Amygdala (tissue), 56 donors: ENCODE data around the gene MAP3K9.

Experiments used
- DNase-seq, 56 donors: peaks; one replicate each; lab custom pipeline; 2025; lab: John Stamatoyannopoulos, UW

Gene MAP3K9

GRCh38 chr14:70789361-70789760 lies 20.0 kb downstream of the MAP3K9 start:
- DNase-seq = no peak

- DNase-seq = no peak
These were observed 20.4 kb downstream of the MAP3K9 start for GRCh38 chr14:70788898-70789297.

GRCh38 chr14:70785556-70785955 lies 23.8 kb downstream of the MAP3K9 start:
- no peak for DNase-seq

- no peak for DNase-seq
These were observed 24.4 kb downstream of the MAP3K9 start for GRCh38 chr14:70784886-70785285.

- no peak for DNase-seq
These were observed 27.0 kb downstream of the MAP3K9 start for GRCh38 chr14:70782361-70782760.

- peak in 21 of 56 donors; percentile 1 to 49 (median 18) for DNase-seq
These were observed 28.8 kb downstream of the MAP3K9 start for GRCh38 chr14:70780396-70781075.

- DNase-seq = no peak
These were observed 29.6 kb downstream of the MAP3K9 start for GRCh38 chr14:70779667-70780066.

GRCh38 chr14:70776197-70776596 lies 33.1 kb downstream of the MAP3K9 start:
- DNase-seq = no peak

- no peak for DNase-seq
These were observed 36.0 kb downstream of the MAP3K9 start for GRCh38 chr14:70773182-70773862.

- DNase-seq = peak in 1 of 56 donors; percentile 8
These were observed 37.5 kb downstream of the MAP3K9 start for GRCh38 chr14:70771781-70772212.

GRCh38 chr14:70770490-70770889 lies 38.8 kb downstream of the MAP3K9 start:
- DNase-seq = no peak

GRCh38 chr14:70759398-70759797 lies 49.9 kb downstream of the MAP3K9 start:
- no peak for DNase-seq

GRCh38 chr14:70755655-70756054 lies 53.7 kb downstream of the MAP3K9 start:
- no peak for DNase-seq

GRCh38 chr14:70754991-70755390 lies 54.3 kb downstream of the MAP3K9 start:
- no peak for DNase-seq

- DNase-seq = no peak
These were observed 55.8 kb downstream of the MAP3K9 start for GRCh38 chr14:70753518-70753953.

- DNase-seq = no peak
These were observed 60.9 kb downstream of the MAP3K9 start for GRCh38 chr14:70748422-70748821.

GRCh38 chr14:70744641-70745040 lies 64.7 kb downstream of the MAP3K9 start:
- no peak for DNase-seq

GRCh38 chr14:70742316-70742715 lies 67.0 kb downstream of the MAP3K9 start:
- no peak for DNase-seq

GRCh38 chr14:70741482-70741881 lies 67.8 kb downstream of the MAP3K9 start:
- no peak for DNase-seq

- peak in 10 of 56 donors; percentile 0 to 34 (median 5) for DNase-seq
These were observed 74.3 kb downstream of the MAP3K9 start for GRCh38 chr14:70735043-70735442.

- no peak for DNase-seq
These were observed 77.7 kb downstream of the MAP3K9 start for GRCh38 chr14:70731447-70732239.
